Colonic mucosa (tissue), 4 donors: Measurements from ENCODE around the gene TRIP12. TPM values are rescaled to one million over a fixed set of nuclear protein-coding genes. Genes with fewer than 3 reads are reported as not detected.

Source experiments
- DNase-seq: peaks from one replicate; pipeline ENCODE4 v3.0.0-alpha.2; 2020
- H3K27ac ChIP-seq: fragments of 200-600 bp; one replicate; pipeline ENCODE4 v1.8.0; 2021
- H3K27me3 ChIP-seq: fragments of 200-600 bp; one replicate; pipeline ENCODE4 v1.8.0; 2021
- H3K36me3 ChIP-seq: fragments of 200-600 bp; one replicate; pipeline ENCODE4 v1.8.0; 2021
- H3K4me1 ChIP-seq: fragments of 200-600 bp; one replicate; pipeline ENCODE4 v1.8.0; 2021; ENCODE audit warnings: mild to moderate bottlenecking
- H3K4me3 ChIP-seq: fragments of 200-600 bp; one replicate; pipeline ENCODE4 v1.8.0; 2021
- H3K9ac ChIP-seq, 2 donors: one replicate each; pipeline ENCODE4 v1.7.0; 2013; ENCODE audit warnings: control low read depth in 2 of 2, low read depth in 2 of 2, low read length in 2 of 2
- H3K9me3 ChIP-seq: fragments of 200-600 bp; one replicate; pipeline ENCODE4 v1.8.0; 2021
- CTCF ChIP-seq: fragments of 200-600 bp; IDR thresholded peaks from one replicate; pipeline ENCODE4 v1.8.0; 2022; ENCODE audit warnings: antibody characterized with exemption, mild to moderate bottlenecking
- intact Hi-C: fragments of 100-400 bp; cut with DNase I; formaldehyde crosslinking; loops from one replicate; pipeline ENCODE4 v1.14.1; 2022
- total RNA-seq, 2 donors: library from RNA; stranded (reverse); fragmentation: NEBNext Ultra II Directional in 1 of 2; extraction: Animal tissue kit (Norgen Biotek cat#: 25700) in 1 of 2; gene quantifications; one replicate each; pipeline ENCODE4 v1.2.1, GENCODE V29; 2021
- donor health status: healthy.
- donor health status: DM: no; HTN: no; CAD: no.
- donor health status: DM: no; HTN: no; CAD: no.

Gene TRIP12
- total RNA-seq, 2 donors from 2014 or later = 180 to 209 TPM

- Histone ChIP-seq H3K9me3 (no peaks in the 10 kb centered on the region), H3K9ac (no peak overlapping the region), H3K27ac (no peak overlapping the region), H3K27me3 (no peaks in the 10 kb centered on the region), H3K4me3 (no peak overlapping the region), H3K36me3 (no peaks in the 10 kb centered on the region), H3K4me1 (no peaks in the 10 kb centered on the region)
- intact Hi-C loops = no loop called here
- TF ChIP-seq CTCF = no peak
- DNase-seq = no peak
Measured at GRCh38 chr2:229884775-229885699, 36.8 kb downstream of the TRIP12 start.

GRCh38 chr2:229882583-229882982 lies 39.2 kb downstream of the TRIP12 start:
- no peaks in the 10 kb centered on the region for H3K4me1 ChIP-seq

GRCh38 chr2:229880892-229881586 lies 40.8 kb downstream of the TRIP12 start:
- Histone ChIP-seq H3K4me1 (no peaks in the 10 kb centered on the region), H3K4me3 (no peak overlapping the region), H3K9me3 (no peaks in the 10 kb centered on the region), H3K36me3 (no peaks in the 10 kb centered on the region), H3K27me3 (no peaks in the 10 kb centered on the region), H3K27ac (no peak overlapping the region), H3K9ac (no peak overlapping the region)
- intact Hi-C loops = no loop called here
- DNase-seq = no peak
- no peak for TF ChIP-seq CTCF

More at GRCh38 chr2:229882583-229882982, 39.2 kb downstream of the TRIP12 start:
- no peak overlapping the region for H3K9ac ChIP-seq
- H3K4me3 ChIP-seq = no peak overlapping the region
- no peak for TF ChIP-seq CTCF
- DNase-seq = no peak
- no peaks in the 10 kb centered on the region for H3K9me3 ChIP-seq
- H3K27me3 ChIP-seq = no peaks in the 10 kb centered on the region
- no peaks in the 10 kb centered on the region for H3K36me3 ChIP-seq
- intact Hi-C loops = no loop called here
- no peak overlapping the region for H3K27ac ChIP-seq

- Histone ChIP-seq H3K9ac (no peak overlapping the region), H3K4me1 (no peaks in the 10 kb centered on the region), H3K27me3 (no peaks in the 10 kb centered on the region), H3K4me3 (no peak overlapping the region), H3K36me3 (no peaks in the 10 kb centered on the region), H3K9me3 (no peaks in the 10 kb centered on the region), H3K27ac (no peak overlapping the region)
- DNase-seq = no peak
- TF ChIP-seq CTCF = no peak
- intact Hi-C loops = no loop called here
Measured at GRCh38 chr2:229879191-229879950, 42.4 kb downstream of the TRIP12 start.

DNA sequence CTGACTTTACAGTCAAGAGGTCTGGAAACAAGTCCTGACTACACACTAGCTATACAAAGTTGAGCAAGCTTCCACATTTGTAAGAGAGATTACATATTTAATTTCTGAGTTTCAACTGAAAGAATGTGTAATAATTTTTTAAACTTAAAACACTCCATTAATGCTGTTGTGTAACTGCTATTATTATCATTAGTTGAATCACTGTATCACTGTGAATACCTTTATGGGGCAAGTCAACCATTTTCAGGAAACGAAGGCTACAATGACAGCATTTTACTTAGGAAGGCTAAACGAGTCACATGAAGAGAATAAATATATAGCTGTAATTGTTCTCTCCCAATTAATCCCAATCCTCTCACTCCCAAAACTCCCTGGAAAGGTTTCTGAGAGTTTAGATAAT lies 46.3 kb downstream of the TRIP12 start:
- no peak overlapping the region for H3K9ac ChIP-seq
- H3K4me3 ChIP-seq = no peak overlapping the region
- no peaks in the 10 kb centered on the region for H3K4me1 ChIP-seq
- DNase-seq = no peak
- no peak overlapping the region for H3K27ac ChIP-seq
- H3K9me3 ChIP-seq = no peaks in the 10 kb centered on the region
- intact Hi-C loops = no loop called here
- H3K27me3 ChIP-seq = no peaks in the 10 kb centered on the region
- no peaks in the 10 kb centered on the region for H3K36me3 ChIP-seq
- no peak for TF ChIP-seq CTCF
